ENCODE data around the gene SEZ6L2.

Gene SEZ6L2

DNA sequence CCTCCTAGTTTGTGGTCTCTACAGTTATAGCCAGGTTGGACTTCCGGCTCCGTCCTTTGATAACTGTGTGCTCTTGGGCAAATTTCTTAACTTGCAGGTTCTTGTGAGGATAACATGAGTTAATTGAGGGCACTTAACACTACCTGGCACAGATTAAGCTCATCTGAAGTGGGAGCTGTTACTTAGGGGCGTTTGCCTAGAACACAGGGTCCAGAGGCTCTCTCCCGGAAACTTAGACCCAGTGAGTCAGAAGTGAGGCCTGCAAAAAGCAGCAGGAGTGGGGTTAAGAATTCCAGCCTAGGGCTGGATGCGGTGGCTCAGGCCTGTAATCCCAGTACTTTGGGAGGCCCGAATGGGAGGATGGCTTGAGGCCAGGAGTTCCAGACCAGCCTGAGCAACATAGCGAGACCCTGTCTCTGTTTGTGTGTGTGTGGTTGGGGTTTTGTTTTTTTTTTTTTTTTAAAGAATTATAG lies 77.7 kb downstream of the SEZ6L2 start:
- Histone ChIP-seq H3K4me3 (ENCODE audit: severe bottlenecking) (peak overlapping the region; percentile 39), H3K9me3 (ENCODE audit: severe bottlenecking) (no peaks in the 10 kb centered on the region), H3K4me1 (ENCODE audit: insufficient read depth, poor library complexity, severe bottlenecking) (peaks cover 31% of the 10 kb centered on the region), H3K27ac (ENCODE audit: poor library complexity, severe bottlenecking) (peak overlapping the region; percentile 93), H3K36me3 (ENCODE audit: low read depth) (peaks cover 35% of the 10 kb centered on the region), H3K27me3 (ENCODE audit: insufficient read depth, poor library complexity, severe bottlenecking) (no peaks in the 10 kb centered on the region)
- DNase-seq (ENCODE audit: low spot score) = no peak
- TF ChIP-seq, protein P1, sequence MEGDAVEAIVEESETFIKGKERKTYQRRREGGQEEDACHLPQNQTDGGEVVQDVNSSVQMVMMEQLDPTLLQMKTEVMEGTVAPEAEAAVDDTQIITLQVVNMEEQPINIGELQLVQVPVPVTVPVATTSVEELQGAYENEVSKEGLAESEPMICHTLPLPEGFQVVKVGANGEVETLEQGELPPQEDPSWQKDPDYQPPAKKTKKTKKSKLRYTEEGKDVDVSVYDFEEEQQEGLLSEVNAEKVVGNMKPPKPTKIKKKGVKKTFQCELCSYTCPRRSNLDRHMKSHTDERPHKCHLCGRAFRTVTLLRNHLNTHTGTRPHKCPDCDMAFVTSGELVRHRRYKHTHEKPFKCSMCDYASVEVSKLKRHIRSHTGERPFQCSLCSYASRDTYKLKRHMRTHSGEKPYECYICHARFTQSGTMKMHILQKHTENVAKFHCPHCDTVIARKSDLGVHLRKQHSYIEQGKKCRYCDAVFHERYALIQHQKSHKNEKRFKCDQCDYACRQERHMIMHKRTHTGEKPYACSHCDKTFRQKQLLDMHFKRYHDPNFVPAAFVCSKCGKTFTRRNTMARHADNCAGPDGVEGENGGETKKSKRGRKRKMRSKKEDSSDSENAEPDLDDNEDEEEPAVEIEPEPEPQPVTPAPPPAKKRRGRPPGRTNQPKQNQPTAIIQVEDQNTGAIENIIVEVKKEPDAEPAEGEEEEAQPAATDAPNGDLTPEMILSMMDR (IDR thresholded peaks at IDR 0.05; ENCODE audit: poor library complexity, severe bottlenecking) = no peak
- peak; percentile 55 for ATAC-seq (ENCODE audit: low read depth)
